ENCODE data around the gene KIRREL3. TPM values are rescaled to one million over a fixed set of nuclear protein-coding genes. Genes with fewer than 3 reads are reported as not detected.

Gene KIRREL3
- total RNA-seq, 4 donors from 2014 or later: 0.82 to 15.7 (median 1.4) TPM; not detected in 1

DNA sequence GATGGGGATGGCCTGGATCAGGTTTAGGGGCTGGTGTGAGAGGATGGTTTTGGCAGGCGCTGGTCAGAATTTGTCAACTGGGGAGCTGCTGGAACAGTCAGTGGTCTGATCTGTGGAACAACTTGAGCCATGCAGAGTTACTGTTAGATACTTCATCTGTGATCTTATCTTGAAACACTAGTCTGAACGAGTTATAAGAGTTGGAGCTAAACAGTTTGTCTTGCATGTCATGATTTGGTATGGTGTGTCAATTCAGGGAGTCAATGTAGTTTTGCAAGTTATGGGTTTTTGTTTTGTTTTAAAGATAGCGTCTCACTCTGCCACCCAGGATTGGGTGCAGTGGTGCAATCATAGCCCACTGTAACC, 591.0 kb downstream of the KIRREL3 start:
- H3K27me3 ChIP-seq: no peaks in the 10 kb centered on the region
- no peak for DNase-seq
- WGBS, 2 donors (ENCODE audit: low coverage in 1 of 2): 89% methylated on average over 3 of the region's 3 CpGs; no CpG with 5 or more reads in 1 of the 2 donors

DNA sequence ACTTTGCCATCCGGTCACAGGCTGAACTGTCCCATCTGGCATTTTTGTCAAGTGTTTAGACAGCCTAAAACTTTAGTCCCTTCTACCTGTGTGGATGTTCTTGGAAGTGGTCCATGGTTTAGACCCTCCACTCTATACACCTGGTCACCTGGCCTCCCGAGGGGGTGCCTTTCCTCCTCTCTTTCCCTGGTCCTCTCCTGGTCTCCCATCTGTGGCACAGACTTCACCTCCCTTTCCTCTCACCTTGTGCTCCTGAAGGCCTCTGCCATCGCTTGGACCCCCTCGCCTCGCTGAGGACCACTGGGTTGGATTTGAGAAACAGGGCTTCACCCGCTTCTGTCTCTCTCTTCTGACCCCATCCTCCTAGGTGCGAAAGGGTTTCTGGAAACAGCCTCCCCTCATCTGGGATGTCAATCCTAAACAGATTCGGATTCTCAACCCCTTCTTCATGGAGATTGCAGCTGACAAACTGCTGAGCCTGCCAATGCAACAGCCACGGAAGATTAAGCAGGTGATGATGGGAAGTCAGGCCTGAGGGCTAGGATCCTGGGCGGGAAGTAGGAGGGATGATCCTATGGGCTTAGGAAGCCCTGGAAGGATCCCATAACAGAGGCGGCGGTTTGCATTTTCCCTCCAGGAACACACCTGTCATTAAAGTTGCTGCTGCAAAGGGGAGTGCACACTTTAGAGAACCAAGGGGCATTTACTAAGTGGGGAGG, 591.5 kb downstream of the KIRREL3 start:
- Histone ChIP-seq H3K4me3 (no peak overlapping the region), H3K4me1 (peaks cover 1 to 19% (median 10%) of the 10 kb centered on the region in 4 donors), H3K27ac (no peak overlapping the region), H3K36me3 (no peaks in the 10 kb centered on the region), H3K9me3 (no peaks in the 10 kb centered on the region), H3K27me3 (no peaks in the 10 kb centered on the region)
- in situ Hi-C loops (cut with MboI; ENCODE audit: low pct_ligation_motif_present in 1 of 4, low pct_unique_long_range_greater_than_20kb in 1 of 4, low sequenced_read_pairs in 3 of 4): loop anchor here in 1 of 4 donors (25.0 kb wide), 1 partner anchor 97 kb away; the partner anchor contains the start of gene DCPS
- intact Hi-C loops (cut with DNase I; ENCODE audit: low total_unique reads): no loop called here
- WGBS, 2 donors (ENCODE audit: low coverage in 1 of 2): 77 to 92% methylated on average over 3 to 12 of the region's 12 CpGs
- no peak for DNase-seq
- TF ChIP-seq POLR2AphosphoS5 (IDR thresholded peaks at IDR 0.05) (no peak), POLR2A (IDR thresholded peaks at IDR 0.05) (no peak), EP300 (IDR thresholded peaks at IDR 0.05; ENCODE audit: low read depth) (no peak)
- TF ChIP-seq, protein P1, sequence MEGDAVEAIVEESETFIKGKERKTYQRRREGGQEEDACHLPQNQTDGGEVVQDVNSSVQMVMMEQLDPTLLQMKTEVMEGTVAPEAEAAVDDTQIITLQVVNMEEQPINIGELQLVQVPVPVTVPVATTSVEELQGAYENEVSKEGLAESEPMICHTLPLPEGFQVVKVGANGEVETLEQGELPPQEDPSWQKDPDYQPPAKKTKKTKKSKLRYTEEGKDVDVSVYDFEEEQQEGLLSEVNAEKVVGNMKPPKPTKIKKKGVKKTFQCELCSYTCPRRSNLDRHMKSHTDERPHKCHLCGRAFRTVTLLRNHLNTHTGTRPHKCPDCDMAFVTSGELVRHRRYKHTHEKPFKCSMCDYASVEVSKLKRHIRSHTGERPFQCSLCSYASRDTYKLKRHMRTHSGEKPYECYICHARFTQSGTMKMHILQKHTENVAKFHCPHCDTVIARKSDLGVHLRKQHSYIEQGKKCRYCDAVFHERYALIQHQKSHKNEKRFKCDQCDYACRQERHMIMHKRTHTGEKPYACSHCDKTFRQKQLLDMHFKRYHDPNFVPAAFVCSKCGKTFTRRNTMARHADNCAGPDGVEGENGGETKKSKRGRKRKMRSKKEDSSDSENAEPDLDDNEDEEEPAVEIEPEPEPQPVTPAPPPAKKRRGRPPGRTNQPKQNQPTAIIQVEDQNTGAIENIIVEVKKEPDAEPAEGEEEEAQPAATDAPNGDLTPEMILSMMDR (IDR thresholded peaks at IDR 0.05): no peak

More for the DNA sequence above, 591.0 kb downstream of the KIRREL3 start:
- no peak overlapping the region for H3K4me3 ChIP-seq
- H3K9me3 ChIP-seq: no peaks in the 10 kb centered on the region
- in situ Hi-C loops (cut with MboI; ENCODE audit: low pct_ligation_motif_present in 1 of 4, low pct_unique_long_range_greater_than_20kb in 1 of 4, low sequenced_read_pairs in 3 of 4) (loop anchor here in 1 of 4 donors (25.0 kb wide), 1 partner anchor 97 kb away; the partner anchor contains the start of gene DCPS), intact Hi-C loops (cut with DNase I; ENCODE audit: low total_unique reads) (no loop called here)
- TF ChIP-seq POLR2AphosphoS5 (IDR thresholded peaks at IDR 0.05) (no peak), EP300 (IDR thresholded peaks at IDR 0.05; ENCODE audit: low read depth) (no peak), POLR2A (IDR thresholded peaks at IDR 0.05) (no peak)
- TF ChIP-seq, protein P1 (IDR thresholded peaks at IDR 0.05): no peak
- peaks cover 7 to 24% (median 13%) of the 10 kb centered on the region in 4 donors for H3K4me1 ChIP-seq
- H3K36me3 ChIP-seq: no peaks in the 10 kb centered on the region
- H3K27ac ChIP-seq: peak overlapping the region in 1 of 4 donors; percentile 59

DNA sequence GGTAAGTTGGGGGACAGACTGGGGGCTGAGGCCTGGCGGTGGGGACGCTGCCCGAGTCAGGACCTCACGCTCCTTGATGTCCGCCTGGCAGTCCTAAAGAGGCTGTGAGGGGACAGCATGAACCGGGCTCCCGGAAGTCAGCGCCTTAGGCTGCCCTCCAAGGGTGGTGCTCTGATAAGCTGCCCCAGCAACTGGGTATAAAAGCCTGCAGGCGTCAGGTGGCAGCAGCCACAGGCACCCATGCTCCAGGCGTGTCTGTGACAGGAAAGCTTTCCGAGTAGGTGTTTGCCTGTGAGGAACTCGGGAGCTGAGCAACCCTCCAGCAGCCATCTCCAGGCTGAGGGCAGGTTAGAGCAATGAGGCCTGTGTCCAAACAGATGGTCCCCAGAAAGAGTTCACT, 592.1 kb downstream of the KIRREL3 start:
- no peaks in the 10 kb centered on the region for H3K27me3 ChIP-seq
- intact Hi-C loops (cut with DNase I; ENCODE audit: low total_unique reads): no loop called here
- no peak for DNase-seq
- peaks cover 0 to 21% (median 9%) of the 10 kb centered on the region in 4 donors for H3K4me1 ChIP-seq
- 82 to 92% methylated on average over 2 to 12 of the region's 12 CpGs for WGBS, 2 donors (ENCODE audit: low coverage in 1 of 2)
- H3K36me3 ChIP-seq: no peaks in the 10 kb centered on the region
- peak overlapping the region in 1 of 4 donors; percentile 37 for H3K4me3 ChIP-seq
- no peaks in the 10 kb centered on the region for H3K9me3 ChIP-seq
- in situ Hi-C loops (cut with MboI; ENCODE audit: low pct_ligation_motif_present in 1 of 4, low pct_unique_long_range_greater_than_20kb in 1 of 4, low sequenced_read_pairs in 3 of 4): loop anchor here in 1 of 4 donors (25.0 kb wide), 1 partner anchor 96 kb away; the partner anchor contains the start of gene DCPS
- TF ChIP-seq EP300 (IDR thresholded peaks at IDR 0.05; ENCODE audit: low read depth): no peak
- TF ChIP-seq POLR2A (IDR thresholded peaks at IDR 0.05): no peak
- TF ChIP-seq POLR2AphosphoS5 (IDR thresholded peaks at IDR 0.05): no peak
- TF ChIP-seq, protein P1 (IDR thresholded peaks at IDR 0.05): no peak
- H3K27ac ChIP-seq: no peak overlapping the region

DNA sequence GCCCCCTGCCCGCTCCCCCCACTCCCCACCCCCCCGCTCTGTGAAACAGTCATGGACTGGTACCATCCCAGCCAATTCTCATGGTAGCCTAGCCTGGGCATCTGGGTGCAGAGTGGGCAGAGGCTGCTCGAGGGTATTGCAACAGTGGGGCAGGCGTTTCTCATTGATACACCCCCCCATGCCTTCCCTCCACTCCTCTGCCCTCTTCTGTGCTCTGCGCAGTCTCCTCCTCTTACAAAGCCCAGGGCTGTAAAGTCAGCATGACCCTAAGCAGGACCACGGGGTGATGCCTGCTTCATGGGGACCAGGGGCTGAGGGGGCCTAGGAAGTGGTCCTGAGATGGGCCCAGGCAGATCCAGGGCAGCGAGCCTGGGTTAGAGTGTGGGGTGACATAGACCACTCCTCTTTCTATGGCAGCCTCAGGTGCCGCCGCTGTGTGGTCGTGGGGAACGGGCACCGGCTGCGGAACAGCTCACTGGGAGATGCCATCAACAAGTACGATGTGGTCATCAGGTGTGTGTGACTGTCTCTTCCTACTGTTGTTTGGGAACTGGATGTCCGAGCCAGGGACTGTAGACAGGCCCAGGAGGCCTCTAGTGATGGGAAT, 592.8 kb downstream of the KIRREL3 start:
- DNase-seq: no peak
- 83% methylated on average over 15 of the region's 15 CpGs; no CpG with 5 or more reads in 1 of the 2 donors for whole genome bisulfite sequencing, 2 donors (ENCODE audit: low coverage in 1 of 2)
- H3K27me3 ChIP-seq: no peaks in the 10 kb centered on the region
- H3K9me3 ChIP-seq: no peaks in the 10 kb centered on the region
- peaks cover 0 to 27% (median 9%) of the 10 kb centered on the region in 4 donors for H3K4me1 ChIP-seq
- no peaks in the 10 kb centered on the region for H3K36me3 ChIP-seq
- TF ChIP-seq POLR2A (IDR thresholded peaks at IDR 0.05) (no peak), POLR2AphosphoS5 (IDR thresholded peaks at IDR 0.05) (no peak), EP300 (IDR thresholded peaks at IDR 0.05; ENCODE audit: low read depth) (no peak)
- TF ChIP-seq, protein P1 (IDR thresholded peaks at IDR 0.05): no peak
- peak overlapping the region in 1 of 4 donors; percentile 37 for H3K4me3 ChIP-seq
- H3K27ac ChIP-seq: no peak overlapping the region
- intact Hi-C loops (cut with DNase I; ENCODE audit: low total_unique reads) (no loop called here), in situ Hi-C loops (cut with MboI; ENCODE audit: low pct_ligation_motif_present in 1 of 4, low pct_unique_long_range_greater_than_20kb in 1 of 4, low sequenced_read_pairs in 3 of 4) (loop anchor here in 1 of 4 donors (25.0 kb wide), 1 partner anchor 95 kb away; the partner anchor contains the start of gene DCPS)
